HEK293 (cell line): Measurements from ENCODE around the gene ISG20L2.

Source experiments
- CTCF ChIA-PET: fragments of 350-600 bp; formaldehyde crosslinking; extraction: SDS; loops from one replicate; lab custom pipeline; 2021; ENCODE audit warnings: antibody characterized with exemption; lab: Yijun Ruan, JAX
- POLR2A ChIA-PET: fragments of 300-600 bp; formaldehyde crosslinking; extraction: SDS; loops from one replicate; lab custom pipeline; 2020; ENCODE audit warnings: antibody characterized with exemption, inconsistent platforms; lab: Yijun Ruan, JAX
- H3K27ac ChIP-seq: fragments of 200-500 bp; sonication (Bioruptor generic); 2 replicates; pipeline ENCODE4 v1.5.1; 2014; ENCODE audit warnings: low read depth, low read length, control low read depth, inconsistent platforms; ENCODE audit errors: extremely low read depth
- H3K36me3 ChIP-seq, 2 experiments: fragments of 200-500 bp in 1 of 2; sonication (Bioruptor generic) in 1 of 2; 1 replicate in 1 of 2; 2 replicates in 1 of 2; pipeline ENCODE4 v1.5.1; 2014 to 2017; ENCODE audit warnings: inconsistent platforms in 2 of 2, low read length in 2 of 2; ENCODE audit not compliant: control insufficient read depth in 2 of 2, insufficient read depth in 1 of 2
- H3K4me1 ChIP-seq: fragments of 200-500 bp; sonication (Bioruptor generic); 2 replicates; pipeline ENCODE4 v1.5.1; 2014; ENCODE audit warnings: mild to moderate bottlenecking, low read length, inconsistent platforms; ENCODE audit not compliant: control insufficient read depth, insufficient read depth
- H3K4me3 ChIP-seq: 2 replicates; pipeline ENCODE4 v1.5.1; 2011; ENCODE audit warnings: low read depth, mild to moderate bottlenecking, control low read depth, low read length, moderate library complexity
- H3K9me3 ChIP-seq: fragments of 200-500 bp; sonication (Bioruptor generic); 2 replicates; pipeline ENCODE4 v1.5.1; 2014; ENCODE audit warnings: low read depth, low read length, inconsistent platforms; ENCODE audit not compliant: control insufficient read depth, insufficient read depth
- BCL11B ChIP-seq: fragments of 450-650 bp; formaldehyde crosslinking; IDR thresholded peaks from 2 replicates; pipeline ENCODE4 v1.5.1; 2016; ENCODE audit warnings: low read depth, missing biosample characterization, missing genetic modification characterization
- GLIS1 ChIP-seq: fragments of 450-650 bp; formaldehyde crosslinking; IDR thresholded peaks from 2 replicates; pipeline ENCODE4 v1.5.1; 2016; ENCODE audit warnings: missing biosample characterization, missing genetic modification characterization
- GLIS2 ChIP-seq: fragments of 450-650 bp; formaldehyde crosslinking; IDR thresholded peaks from 2 replicates; pipeline ENCODE4 v1.5.1; 2016; ENCODE audit warnings: missing biosample characterization, missing genetic modification characterization
- HOXC10 ChIP-seq: sonication (generic); formaldehyde crosslinking; IDR thresholded peaks from 2 replicates; pipeline ENCODE4 v1.8.1; 2023; ENCODE audit warnings: mild to moderate bottlenecking, missing genetic modification reagents
- KLF7 ChIP-seq: fragments of 450-650 bp; formaldehyde crosslinking; IDR thresholded peaks from 2 replicates; pipeline ENCODE4 v1.5.1; 2016; ENCODE audit warnings: missing biosample characterization, missing genetic modification characterization, borderline replicate concordance
- ZNF23 ChIP-seq: fragments of 450-650 bp; formaldehyde crosslinking; IDR thresholded peaks from 2 replicates; pipeline ENCODE4 v1.5.1; 2016; ENCODE audit warnings: missing biosample characterization, missing genetic modification characterization, borderline replicate concordance
- ZNF341 ChIP-seq: fragments of 450-650 bp; formaldehyde crosslinking; IDR thresholded peaks from 2 replicates; pipeline ENCODE4; 2016; ENCODE audit warnings: low read depth, missing biosample characterization, missing genetic modification characterization
- ZNF677 ChIP-seq: fragments of 450-650 bp; IDR thresholded peaks from 2 replicates; pipeline ENCODE4 v1.5.0; 2018; ENCODE audit warnings: missing biosample characterization, mild to moderate bottlenecking, missing genetic modification characterization, moderate library complexity
- ZNF76 ChIP-seq: fragments of 450-650 bp; formaldehyde crosslinking; IDR thresholded peaks from 2 replicates; pipeline ENCODE4; 2016; ENCODE audit warnings: low read depth, missing biosample characterization, missing genetic modification characterization, borderline replicate concordance
- ZSCAN16 ChIP-seq: fragments of 450-650 bp; formaldehyde crosslinking; IDR thresholded peaks from 2 replicates; pipeline ENCODE4 v1.5.1; 2016; ENCODE audit warnings: missing biosample characterization, missing genetic modification characterization
- TF ChIP-seq, protein P1 (sequence below): fragments of 450-650 bp; formaldehyde crosslinking; IDR thresholded peaks from 2 replicates; pipeline ENCODE4 v1.5.1; 2016; ENCODE audit warnings: missing biosample characterization, missing genetic modification characterization
- TF ChIP-seq, protein P2 (sequence below): fragments of 450-650 bp; formaldehyde crosslinking; IDR thresholded peaks from 2 replicates; pipeline ENCODE4 v1.5.1; 2016; ENCODE audit warnings: missing biosample characterization, missing genetic modification characterization
- TF ChIP-seq, protein P3 (sequence below): fragments of 450-650 bp; formaldehyde crosslinking; IDR thresholded peaks from 2 replicates; pipeline ENCODE4 v1.5.1; 2017; ENCODE audit warnings: missing biosample characterization, mild to moderate bottlenecking, missing genetic modification characterization, moderate library complexity
- TF ChIP-seq, protein P4 (sequence below): fragments of 450-650 bp; formaldehyde crosslinking; IDR thresholded peaks from 2 replicates; pipeline ENCODE4 v1.5.1; 2016; ENCODE audit warnings: missing biosample characterization, missing genetic modification characterization
- TF ChIP-seq, protein P5 (sequence below): fragments of 450-650 bp; formaldehyde crosslinking; IDR thresholded peaks from 2 replicates; pipeline ENCODE4 v1.5.1; 2016; ENCODE audit warnings: missing biosample characterization, missing genetic modification characterization
- TF ChIP-seq, protein P6 (sequence below): fragments of 450-650 bp; formaldehyde crosslinking; IDR thresholded peaks from 2 replicates; pipeline ENCODE4 v1.5.1; 2016; ENCODE audit warnings: missing biosample characterization, missing genetic modification characterization, borderline replicate concordance

Gene ISG20L2

DNA sequence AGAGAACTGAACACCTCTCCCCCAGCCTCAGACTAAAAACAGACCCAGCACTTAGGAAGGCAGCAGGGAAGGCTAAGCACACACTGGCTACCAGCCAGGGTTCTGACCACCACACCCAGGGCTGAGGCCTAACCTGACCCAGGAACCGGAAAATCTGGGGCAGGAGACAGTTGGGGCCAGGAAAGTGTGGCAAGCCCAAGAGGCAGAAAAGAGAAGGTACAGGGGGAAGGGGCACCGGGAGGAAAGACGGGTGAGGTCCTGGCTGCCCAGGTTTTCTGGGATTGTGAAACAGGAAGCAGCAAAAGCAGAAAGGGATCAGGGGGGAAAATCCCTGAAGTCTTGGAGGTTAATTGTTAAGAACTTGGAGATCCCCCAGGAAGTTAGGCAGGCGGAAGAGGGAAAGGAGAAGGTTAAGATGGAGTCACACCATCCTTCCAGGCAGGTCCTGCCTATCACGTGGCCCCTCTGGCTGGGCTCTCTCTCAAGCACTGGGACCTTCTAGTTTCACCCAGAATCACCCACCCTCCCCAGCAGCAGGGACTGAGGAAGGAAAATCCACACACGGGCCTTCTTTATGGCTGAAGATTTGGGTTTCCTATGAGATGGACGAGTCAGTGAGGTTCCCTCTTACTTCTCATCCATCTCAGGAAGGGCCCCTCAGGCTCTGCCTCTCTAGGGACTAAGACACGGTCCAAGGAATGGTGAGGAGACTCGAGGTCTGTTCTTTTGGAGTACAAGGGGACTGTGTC is 20.3 kb upstream of the ISG20L2 start (continued):
- TF ChIP-seq, protein P1, sequence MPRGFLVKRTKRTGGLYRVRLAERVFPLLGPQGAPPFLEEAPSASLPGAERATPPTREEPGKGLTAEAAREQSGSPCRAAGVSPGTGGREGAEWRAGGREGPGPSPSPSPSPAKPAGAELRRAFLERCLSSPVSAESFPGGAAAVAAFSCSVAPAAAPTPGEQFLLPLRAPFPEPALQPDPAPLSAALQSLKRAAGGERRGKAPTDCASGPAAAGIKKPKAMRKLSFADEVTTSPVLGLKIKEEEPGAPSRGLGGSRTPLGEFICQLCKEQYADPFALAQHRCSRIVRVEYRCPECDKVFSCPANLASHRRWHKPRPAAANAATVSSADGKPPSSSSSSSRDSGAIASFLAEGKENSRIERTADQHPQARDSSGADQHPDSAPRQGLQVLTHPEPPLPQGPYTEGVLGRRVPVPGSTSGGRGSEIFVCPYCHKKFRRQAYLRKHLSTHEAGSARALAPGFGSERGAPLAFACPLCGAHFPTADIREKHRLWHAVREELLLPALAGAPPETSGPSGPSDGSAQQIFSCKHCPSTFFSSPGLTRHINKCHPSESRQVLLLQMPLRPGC, result no peak
- TF ChIP-seq GLIS1 (tag by site-specific recombination), result peak; percentile 62
- 0 out of 2 replicates have a peak, but pooled peaks have one; percentile 10 for TF ChIP-seq KLF7 (tag by site-specific recombination)
- TF ChIP-seq ZNF23 (tag by site-specific recombination), result no peak
- TF ChIP-seq, protein P2, sequence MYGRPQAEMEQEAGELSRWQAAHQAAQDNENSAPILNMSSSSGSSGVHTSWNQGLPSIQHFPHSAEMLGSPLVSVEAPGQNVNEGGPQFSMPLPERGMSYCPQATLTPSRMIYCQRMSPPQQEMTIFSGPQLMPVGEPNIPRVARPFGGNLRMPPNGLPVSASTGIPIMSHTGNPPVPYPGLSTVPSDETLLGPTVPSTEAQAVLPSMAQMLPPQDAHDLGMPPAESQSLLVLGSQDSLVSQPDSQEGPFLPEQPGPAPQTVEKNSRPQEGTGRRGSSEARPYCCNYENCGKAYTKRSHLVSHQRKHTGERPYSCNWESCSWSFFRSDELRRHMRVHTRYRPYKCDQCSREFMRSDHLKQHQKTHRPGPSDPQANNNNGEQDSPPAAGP (tag by site-specific recombination), result no peak
- no peak for TF ChIP-seq HOXC10 (CRISPR knock-in tag)
- TF ChIP-seq, protein P3, sequence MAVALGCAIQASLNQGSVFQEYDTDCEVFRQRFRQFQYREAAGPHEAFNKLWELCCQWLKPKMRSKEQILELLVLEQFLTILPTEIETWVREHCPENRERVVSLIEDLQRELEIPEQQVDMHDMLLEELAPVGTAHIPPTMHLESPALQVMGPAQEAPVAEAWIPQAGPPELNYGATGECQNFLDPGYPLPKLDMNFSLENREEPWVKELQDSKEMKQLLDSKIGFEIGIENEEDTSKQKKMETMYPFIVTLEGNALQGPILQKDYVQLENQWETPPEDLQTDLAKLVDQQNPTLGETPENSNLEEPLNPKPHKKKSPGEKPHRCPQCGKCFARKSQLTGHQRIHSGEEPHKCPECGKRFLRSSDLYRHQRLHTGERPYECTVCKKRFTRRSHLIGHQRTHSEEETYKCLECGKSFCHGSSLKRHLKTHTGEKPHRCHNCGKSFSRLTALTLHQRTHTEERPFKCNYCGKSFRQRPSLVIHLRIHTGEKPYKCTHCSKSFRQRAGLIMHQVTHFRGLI, result peak; percentile 65; the same call in 1 of the 2 replicates
- TF ChIP-seq ZSCAN16 (tag by site-specific recombination), result 0 out of 2 replicates have a peak, but pooled peaks have one; percentile 32
- TF ChIP-seq, protein P4, sequence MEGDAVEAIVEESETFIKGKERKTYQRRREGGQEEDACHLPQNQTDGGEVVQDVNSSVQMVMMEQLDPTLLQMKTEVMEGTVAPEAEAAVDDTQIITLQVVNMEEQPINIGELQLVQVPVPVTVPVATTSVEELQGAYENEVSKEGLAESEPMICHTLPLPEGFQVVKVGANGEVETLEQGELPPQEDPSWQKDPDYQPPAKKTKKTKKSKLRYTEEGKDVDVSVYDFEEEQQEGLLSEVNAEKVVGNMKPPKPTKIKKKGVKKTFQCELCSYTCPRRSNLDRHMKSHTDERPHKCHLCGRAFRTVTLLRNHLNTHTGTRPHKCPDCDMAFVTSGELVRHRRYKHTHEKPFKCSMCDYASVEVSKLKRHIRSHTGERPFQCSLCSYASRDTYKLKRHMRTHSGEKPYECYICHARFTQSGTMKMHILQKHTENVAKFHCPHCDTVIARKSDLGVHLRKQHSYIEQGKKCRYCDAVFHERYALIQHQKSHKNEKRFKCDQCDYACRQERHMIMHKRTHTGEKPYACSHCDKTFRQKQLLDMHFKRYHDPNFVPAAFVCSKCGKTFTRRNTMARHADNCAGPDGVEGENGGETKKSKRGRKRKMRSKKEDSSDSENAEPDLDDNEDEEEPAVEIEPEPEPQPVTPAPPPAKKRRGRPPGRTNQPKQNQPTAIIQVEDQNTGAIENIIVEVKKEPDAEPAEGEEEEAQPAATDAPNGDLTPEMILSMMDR (tag by site-specific recombination), result 0 out of 2 replicates have a peak, but pooled peaks have one; percentile 32
- TF ChIP-seq ZNF76 (tag by site-specific recombination), result peak; percentile 82
- TF ChIP-seq, protein P5, sequence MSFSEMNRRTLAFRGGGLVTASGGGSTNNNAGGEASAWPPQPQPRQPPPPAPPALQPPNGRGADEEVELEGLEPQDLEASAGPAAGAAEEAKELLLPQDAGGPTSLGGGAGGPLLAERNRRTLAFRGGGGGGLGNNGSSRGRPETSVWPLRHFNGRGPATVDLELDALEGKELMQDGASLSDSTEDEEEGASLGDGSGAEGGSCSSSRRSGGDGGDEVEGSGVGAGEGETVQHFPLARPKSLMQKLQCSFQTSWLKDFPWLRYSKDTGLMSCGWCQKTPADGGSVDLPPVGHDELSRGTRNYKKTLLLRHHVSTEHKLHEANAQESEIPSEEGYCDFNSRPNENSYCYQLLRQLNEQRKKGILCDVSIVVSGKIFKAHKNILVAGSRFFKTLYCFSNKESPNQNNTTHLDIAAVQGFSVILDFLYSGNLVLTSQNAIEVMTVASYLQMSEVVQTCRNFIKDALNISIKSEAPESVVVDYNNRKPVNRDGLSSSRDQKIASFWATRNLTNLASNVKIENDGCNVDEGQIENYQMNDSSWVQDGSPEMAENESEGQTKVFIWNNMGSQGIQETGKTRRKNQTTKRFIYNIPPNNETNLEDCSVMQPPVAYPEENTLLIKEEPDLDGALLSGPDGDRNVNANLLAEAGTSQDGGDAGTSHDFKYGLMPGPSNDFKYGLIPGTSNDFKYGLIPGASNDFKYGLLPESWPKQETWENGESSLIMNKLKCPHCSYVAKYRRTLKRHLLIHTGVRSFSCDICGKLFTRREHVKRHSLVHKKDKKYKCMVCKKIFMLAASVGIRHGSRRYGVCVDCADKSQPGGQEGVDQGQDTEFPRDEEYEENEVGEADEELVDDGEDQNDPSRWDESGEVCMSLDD (tag by site-specific recombination), result peak; percentile 56
- TF ChIP-seq, all 188 proteins: peak for 33

DNA sequence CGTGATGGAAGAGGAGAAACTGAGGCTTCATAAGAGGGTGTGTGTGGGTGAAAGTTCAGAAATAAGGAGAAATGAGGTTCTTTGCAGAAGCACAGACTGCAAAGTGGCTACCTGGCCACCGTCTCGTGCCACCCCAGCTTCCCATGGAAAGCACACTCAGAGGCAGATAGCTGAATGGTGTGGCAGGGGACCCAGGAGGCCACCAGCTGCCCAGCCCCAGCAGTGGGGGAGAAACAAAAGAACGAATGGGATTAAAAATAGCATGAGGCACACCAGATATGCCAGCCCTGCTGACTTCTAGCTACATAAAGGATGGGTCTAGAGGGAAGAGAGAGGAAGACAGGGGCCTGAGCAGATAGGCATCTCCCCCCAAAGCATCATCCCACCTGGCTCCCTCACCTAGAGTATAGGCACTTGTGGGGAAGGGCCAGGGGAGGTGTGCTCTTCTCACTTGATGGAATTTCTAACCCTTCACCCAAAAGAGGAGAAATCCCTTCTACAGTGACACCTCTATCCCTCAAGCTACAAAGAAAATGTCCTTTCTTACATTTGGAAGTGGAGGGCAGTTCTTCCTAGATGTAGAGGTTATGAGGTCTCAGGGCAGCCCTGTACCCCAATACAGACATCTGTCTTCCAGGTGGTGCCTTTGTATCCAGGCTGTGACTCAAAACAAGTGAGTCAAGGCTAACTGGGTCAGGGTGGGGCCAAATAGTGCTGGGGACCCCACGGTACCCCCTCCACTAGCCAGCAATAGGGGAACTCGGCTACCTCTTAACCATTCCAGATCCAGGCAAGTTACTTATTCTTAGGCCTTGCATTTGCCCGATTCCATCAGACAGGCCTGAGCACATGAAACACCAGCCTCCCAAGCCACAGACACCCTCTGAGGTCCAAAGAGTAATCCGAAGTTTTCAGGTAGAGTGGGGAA is 19.4 kb upstream of the ISG20L2 start:
- no peaks in the 10 kb centered on the region for H3K9me3 ChIP-seq
- CTCF ChIA-PET, result interaction anchor here (0.7 to 1.9 kb wide), 7 partner anchors 8 to 59 kb away, joined by 3 to 19 read pairs (median 5); partner anchors contain the start of gene METTL25B
- POLR2A ChIA-PET, result interaction anchor here (0.5 to 3.1 kb wide), 8 partner anchors 8 to 87 kb away, joined by 3 to 24 read pairs (median 4); partner anchors contain the start of genes ISG20L2, METTL25B and PRCC
- H3K27ac ChIP-seq, result peak overlapping the region; percentile 95
- H3K4me1 ChIP-seq, result peaks cover 11% of the 10 kb centered on the region; the same call in 1 of the 2 replicates
- peaks cover 0 to 36% of the 10 kb centered on the region in 2 experiments; a peak in 1 of 3 replicates for H3K36me3 ChIP-seq
- H3K4me3 ChIP-seq, result peak overlapping the region; percentile 87
- TF ChIP-seq ZNF341 (tag by site-specific recombination) (peak; percentile 61), ZNF677 (tag by site-specific recombination) (no peak), GLIS2 (tag by site-specific recombination) (peak; percentile 22; the same call in 1 of the 2 replicates), BCL11B (no peak)
- TF ChIP-seq, protein P6, sequence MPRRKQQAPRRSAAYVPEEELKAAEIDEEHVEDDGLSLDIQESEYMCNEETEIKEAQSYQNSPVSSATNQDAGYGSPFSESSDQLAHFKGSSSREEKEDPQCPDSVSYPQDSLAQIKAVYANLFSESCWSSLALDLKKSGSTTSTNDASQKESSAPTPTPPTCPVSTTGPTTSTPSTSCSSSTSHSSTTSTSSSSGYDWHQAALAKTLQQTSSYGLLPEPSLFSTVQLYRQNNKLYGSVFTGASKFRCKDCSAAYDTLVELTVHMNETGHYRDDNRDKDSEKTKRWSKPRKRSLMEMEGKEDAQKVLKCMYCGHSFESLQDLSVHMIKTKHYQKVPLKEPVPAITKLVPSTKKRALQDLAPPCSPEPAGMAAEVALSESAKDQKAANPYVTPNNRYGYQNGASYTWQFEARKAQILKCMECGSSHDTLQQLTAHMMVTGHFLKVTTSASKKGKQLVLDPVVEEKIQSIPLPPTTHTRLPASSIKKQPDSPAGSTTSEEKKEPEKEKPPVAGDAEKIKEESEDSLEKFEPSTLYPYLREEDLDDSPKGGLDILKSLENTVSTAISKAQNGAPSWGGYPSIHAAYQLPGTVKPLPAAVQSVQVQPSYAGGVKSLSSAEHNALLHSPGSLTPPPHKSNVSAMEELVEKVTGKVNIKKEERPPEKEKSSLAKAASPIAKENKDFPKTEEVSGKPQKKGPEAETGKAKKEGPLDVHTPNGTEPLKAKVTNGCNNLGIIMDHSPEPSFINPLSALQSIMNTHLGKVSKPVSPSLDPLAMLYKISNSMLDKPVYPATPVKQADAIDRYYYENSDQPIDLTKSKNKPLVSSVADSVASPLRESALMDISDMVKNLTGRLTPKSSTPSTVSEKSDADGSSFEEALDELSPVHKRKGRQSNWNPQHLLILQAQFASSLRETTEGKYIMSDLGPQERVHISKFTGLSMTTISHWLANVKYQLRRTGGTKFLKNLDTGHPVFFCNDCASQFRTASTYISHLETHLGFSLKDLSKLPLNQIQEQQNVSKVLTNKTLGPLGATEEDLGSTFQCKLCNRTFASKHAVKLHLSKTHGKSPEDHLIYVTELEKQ (tag by site-specific recombination), result no peak
- TF ChIP-seq, protein P5 (tag by site-specific recombination), result 0 out of 2 replicates have a peak, but pooled peaks have one; percentile 18
